ENCODE results near the gene ROR1.

- TF ChIP-seq PPARA (CRISPR knock-in tag; IDR thresholded peaks at IDR 0.05; ENCODE audit: borderline replicate concordance) = no peak
- TF ChIP-seq OSR1 (CRISPR knock-in tag; IDR thresholded peaks at IDR 0.05) = no peak
These were observed 208.4 kb downstream of the ROR1 start for GRCh38 chr1:63982201-63982600.

All from SK-N-SH treated with all-trans-retinoic acid at 6 μM for 48 hours (cell line).